Hair follicular keratinocyte (primary cell): ENCODE data around the gene POLR3E. TPM values are rescaled to one million over a fixed set of nuclear protein-coding genes. Genes with fewer than 3 reads are reported as not detected.

Experiments
- total RNA-seq: library from RNA; depleted of rRNA; stranded (reverse); fragments of >200 nt; gene quantifications from 2 replicates; pipeline ENCODE4 v1.2.3, GENCODE V29; 2015

POLR3E gene, protein sequence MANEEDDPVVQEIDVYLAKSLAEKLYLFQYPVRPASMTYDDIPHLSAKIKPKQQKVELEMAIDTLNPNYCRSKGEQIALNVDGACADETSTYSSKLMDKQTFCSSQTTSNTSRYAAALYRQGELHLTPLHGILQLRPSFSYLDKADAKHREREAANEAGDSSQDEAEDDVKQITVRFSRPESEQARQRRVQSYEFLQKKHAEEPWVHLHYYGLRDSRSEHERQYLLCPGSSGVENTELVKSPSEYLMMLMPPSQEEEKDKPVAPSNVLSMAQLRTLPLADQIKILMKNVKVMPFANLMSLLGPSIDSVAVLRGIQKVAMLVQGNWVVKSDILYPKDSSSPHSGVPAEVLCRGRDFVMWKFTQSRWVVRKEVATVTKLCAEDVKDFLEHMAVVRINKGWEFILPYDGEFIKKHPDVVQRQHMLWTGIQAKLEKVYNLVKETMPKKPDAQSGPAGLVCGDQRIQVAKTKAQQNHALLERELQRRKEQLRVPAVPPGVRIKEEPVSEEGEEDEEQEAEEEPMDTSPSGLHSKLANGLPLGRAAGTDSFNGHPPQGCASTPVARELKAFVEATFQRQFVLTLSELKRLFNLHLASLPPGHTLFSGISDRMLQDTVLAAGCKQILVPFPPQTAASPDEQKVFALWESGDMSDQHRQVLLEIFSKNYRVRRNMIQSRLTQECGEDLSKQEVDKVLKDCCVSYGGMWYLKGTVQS
- total RNA-seq = 34.2 and 44.7 TPM in 2 replicates

GRCh38 chr16:22297114-22297870, at the start of gene POLR3E:
Gene POLR3E (plus strand): TSS chr16:22297409. CDS start chr16:22302969, 5,560 bp downstream.

DNA sequence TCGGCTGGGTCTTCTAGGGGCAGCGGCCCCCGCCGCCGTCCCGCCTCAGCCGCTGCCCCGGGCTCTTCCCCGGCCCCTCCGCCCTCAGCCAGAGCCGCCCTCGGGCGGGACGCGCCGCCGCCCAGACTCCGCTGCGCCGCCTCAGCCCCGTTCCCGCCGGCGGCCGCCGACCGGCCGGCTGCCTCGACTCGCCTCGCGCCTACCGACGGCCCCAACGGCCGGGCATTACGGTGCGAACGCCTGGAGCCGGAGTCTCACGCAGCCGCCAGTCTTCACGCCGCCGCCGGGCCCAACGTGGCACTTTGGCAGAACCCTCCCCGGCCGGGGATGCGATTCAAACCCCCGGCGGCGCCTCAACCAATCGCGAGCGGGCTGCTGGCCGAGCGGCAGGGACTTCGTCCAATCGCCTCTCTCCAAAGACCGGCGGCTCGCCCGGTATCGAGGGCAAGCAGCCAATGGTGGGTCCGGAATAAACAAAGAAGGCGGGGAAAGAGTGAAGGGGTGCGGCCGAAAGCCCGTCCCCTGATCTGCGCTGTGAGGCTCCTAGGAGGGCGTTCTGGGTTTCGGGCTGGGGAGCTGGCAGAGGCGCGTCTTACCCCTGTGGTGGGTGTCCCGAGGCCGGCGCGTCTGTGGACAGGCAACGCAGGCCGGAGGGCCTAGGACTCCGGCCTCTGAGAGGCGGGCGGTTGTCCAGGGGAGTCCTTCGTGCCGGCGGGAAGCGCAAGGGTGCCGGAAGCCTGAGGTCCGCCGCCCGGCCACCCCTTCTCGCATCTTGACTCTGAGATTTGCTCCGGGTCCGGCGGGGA, 77.3 kb downstream of the POLR3E start, which contains the start of gene CDR2:
Gene CDR2, minus strand, starts transcription at position 309 of the 806 bp plus-strand sequence. CDS start 310 bp downstream, outside the sequence.

Other genes starting within 250 kb of the POLR3E start
- gene VWA3A, start 204.9 kb upstream of the POLR3E start, total RNA-seq = not detected in 2 replicates
- gene SDR42E2, start 134.9 kb upstream of the POLR3E start, total RNA-seq = not detected in 2 replicates
- gene EEF2K, start 91.1 kb upstream of the POLR3E start, total RNA-seq = 7.7 and 10.6 TPM in 2 replicates
- gene CDR2, start 77.2 kb downstream of the POLR3E start, total RNA-seq = 21.8 and 25.1 TPM in 2 replicates
- gene NPIPB5, start 213.5 kb downstream of the POLR3E start, total RNA-seq = 11.6 and 17.5 TPM in 2 replicates